GM19043 (cell line): ENCODE measurements around the gene MAP3K15.

Experiments used
- ATAC-seq: cut with Tn5 transposase; IDR thresholded peaks from one replicate; pipeline ENCODE4 v1.9.1; 2021; ENCODE audit warnings: low read depth; ENCODE audit not compliant: unreplicated experiment

Gene MAP3K15

DNA sequence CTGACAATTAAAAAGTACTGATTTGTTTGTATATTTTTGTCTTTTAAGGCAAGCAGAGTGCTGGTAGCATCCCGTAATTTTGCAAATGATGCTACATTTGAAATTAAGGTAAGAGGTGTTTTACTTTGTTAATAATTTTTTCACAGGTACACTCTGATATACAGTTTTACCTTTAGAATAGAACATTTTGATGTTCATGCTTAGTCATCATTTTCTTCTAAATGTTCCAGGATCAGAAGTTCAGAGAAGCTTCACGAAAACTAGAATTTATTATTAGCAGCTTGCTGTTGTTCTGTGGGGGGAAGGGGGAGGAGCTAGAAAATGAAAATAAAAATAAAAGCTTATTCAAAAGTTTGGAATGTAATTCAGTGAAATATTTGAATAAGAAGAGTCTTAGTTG lies 166.0 kb downstream of the MAP3K15 start:
- no peak for ATAC-seq

- ATAC-seq: no peak
Observed at GRCh38 chrX:19347916-19348315, 167.4 kb downstream of the MAP3K15 start.

GRCh38 chrX:19344661-19345060 lies 170.6 kb downstream of the MAP3K15 start:
- no peak for ATAC-seq

- peak; percentile 96 for ATAC-seq
Observed at GRCh38 chrX:19343535-19344408, 171.5 kb downstream of the MAP3K15 start, which contains the start of gene PDHA1. PDHA1 (plus strand) TSS chrX:19343927; CDS start chrX:19344038, 111 bp downstream.

GRCh38 chrX:19343085-19343534 lies 172.2 kb downstream of the MAP3K15 start:
- no peak for ATAC-seq

DNA sequence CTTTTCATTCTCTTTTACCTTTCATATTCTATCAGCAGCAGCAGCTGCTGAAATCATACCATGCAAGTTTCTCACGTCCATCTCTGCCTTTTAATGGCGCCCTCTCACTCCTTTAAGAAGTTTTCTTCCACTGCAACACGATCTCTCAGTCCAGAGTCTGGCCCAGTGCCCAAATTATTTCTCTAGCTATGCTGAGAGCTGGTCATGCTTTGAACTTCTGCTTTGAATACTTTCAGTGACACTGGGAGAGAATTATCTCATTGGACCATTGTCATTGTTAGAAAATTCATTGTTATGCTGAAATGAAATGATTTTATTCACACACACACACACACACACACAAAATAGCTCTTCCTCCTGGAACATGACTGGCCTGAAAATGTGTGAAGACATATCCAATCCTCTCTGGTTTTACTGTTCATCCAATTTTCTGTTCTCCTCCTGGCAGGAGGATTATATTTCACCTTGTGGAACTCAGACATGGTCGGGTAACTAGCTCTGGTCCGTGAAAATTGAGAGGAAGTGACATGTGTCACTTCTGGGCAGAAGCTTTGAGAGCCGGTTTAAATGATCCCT lies 172.9 kb downstream of the MAP3K15 start:
- ATAC-seq: no peak

- no peak for ATAC-seq
Observed at GRCh38 chrX:19334945-19335626, 180.2 kb downstream of the MAP3K15 start.

DNA sequence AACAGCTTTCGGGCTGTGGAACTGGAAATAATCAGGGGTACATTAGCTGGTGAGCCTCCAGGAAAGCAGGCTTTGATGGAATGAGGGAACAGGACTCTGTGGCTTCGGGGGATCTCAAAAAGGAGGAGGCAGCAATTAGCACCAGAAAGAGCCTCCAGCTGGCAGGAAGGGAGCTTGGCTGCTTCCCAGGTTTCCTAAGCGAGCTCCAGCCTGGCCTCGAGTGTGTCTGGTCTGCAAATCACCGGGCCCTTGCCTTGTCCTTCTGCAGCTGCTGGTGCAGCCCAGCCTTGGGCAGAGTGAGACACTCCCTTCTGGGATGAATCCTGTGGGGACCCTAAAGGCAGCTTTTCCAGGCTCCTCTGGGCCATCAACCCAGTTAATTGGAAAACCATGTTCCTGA lies 182.3 kb downstream of the MAP3K15 start:
- ATAC-seq: no peak

DNA sequence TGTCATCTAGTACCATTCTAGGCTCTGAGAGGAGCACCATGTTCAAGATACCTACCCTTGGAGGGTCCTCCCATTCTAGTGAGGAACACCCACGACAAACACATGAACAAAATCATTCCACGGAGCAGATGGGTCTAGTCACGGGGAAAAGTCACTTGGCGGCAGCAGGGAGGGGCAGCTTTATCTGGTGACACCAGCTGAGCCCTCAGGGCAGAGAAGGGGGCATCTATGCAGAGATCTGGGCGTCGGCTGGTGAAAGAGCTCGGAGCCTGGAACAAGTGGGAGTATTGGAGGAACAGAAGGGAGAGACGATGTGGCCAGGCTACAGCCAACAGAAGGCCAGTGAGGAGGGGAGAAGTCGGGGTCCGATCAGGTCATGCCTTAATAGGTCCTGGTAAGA lies 183.5 kb downstream of the MAP3K15 start:
- no peak for ATAC-seq

DNA sequence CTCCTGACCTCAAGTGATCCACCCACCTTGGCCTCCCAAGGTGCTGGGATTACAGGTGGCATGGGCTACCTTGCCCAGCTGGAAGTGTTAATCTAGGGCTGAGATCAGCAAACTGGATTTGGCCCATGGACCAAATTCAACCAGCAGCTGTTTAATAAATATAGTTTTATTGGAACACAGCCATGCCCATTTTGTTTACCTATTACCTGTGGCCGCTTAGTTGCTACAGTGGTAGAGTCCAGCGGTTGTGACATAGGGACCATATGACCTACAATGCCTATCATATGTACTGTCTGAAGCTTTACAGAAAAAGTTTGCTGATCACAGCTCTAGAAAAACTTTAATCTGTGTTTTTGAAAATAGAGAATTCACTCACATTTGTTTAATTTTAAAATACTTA lies 188.7 kb downstream of the MAP3K15 start:
- ATAC-seq: no peak
